ENCODE data around the gene DTNBP1.

Gene DTNBP1

DNA sequence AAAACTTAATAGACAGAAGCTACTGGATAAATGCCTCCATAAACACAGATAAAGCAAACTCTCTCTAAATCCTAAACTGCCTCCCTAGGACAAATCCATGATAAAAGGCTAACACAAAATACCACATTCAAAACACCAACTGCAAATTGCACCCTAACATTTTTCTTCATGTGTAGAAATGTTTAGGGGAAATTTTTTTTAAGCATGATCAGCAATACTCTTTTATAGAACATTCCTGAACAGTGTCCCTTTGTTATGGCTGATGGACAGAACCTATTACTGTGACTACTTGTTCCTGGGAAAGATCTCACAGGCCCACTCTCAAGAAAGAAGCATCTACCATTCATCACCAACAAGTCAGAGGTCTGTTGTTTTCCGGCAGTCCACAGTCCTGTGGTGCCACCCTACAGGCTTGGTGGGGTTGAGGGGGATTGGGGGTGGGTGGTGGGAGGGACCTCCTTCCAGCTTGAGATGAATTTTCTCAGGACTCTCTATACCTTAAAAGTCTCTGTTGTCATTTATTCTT is 64.5 kb downstream of the DTNBP1 start:
- H3K4me3 ChIP-seq (ENCODE audit: low read length): no peak overlapping the region

DNA sequence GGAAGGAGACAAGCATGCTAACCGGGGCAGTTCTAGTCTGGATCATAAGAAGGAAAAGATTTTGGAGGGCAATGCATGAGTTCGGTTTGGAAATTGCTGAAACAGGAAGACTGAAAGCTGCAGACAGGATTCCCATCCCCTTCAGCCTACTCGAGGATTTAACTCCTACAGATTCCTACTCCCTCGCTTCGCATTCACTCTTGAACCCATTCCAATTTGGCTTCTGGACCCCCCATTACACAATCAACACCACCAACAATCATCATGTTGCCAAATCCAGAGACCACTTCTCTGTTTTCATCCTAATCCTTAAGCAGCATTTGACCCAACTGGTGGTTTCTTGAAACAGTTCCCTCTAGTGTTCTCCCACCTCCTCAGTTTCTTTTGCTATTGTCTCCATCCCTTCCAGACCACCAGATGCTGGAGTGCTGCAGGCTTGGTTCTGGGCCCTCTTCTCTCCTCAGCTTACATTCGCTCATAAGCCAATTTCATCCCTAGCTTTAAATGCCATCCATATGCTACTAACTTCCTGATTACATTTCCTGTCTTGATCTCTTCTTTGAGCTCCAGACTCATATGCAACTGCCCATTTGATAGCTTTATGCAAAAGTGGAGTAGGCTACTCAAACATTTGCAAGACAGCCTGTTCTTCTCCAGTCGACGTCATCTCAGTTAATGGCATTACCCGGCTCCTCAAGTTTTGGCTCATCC is 66.5 kb downstream of the DTNBP1 start:
- DNase-seq (ENCODE audit: low read depth, low spot score): no peak
- no peak overlapping the region for H3K4me3 ChIP-seq (ENCODE audit: low read length)

More for the DNA sequence above, 64.5 kb downstream of the DTNBP1 start:
- DNase-seq (ENCODE audit: low read depth, low spot score): no peak

DNA sequence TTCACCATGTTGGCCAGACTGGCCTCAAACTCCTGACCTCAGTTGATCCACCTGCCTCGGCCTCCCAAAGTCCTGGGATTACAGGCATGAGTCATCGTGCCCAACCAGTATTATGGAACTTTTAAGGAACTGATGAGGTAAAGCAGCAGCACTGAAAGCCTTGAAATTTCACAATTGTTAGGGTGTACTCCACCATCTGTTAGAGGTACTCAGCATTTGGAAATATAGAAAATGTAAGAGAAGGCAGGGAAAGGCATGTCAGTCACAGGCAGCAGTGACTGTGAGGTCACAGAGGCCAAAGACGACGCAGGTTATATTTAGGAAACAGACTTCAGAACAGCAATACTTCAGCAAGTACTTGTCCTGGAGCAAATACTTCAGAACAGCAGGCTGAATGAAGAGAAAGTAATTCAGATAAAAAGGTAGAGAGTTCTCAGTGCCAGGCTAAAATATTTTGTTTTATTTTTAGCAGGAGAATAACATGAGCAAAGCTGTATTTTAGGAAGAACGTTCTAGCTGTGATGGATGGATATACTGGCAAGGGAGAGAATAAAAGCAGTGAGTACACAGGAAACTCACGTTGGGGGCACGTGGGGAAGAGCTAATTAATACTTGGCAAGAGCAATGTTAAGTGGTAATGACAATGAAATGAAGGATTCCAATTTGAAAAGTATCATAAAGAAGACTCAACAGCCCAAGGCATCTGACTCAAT is 67.2 kb downstream of the DTNBP1 start:
- H3K4me3 ChIP-seq (ENCODE audit: low read length): no peak overlapping the region
- no peak for DNase-seq (ENCODE audit: low read depth, low spot score)

DNA sequence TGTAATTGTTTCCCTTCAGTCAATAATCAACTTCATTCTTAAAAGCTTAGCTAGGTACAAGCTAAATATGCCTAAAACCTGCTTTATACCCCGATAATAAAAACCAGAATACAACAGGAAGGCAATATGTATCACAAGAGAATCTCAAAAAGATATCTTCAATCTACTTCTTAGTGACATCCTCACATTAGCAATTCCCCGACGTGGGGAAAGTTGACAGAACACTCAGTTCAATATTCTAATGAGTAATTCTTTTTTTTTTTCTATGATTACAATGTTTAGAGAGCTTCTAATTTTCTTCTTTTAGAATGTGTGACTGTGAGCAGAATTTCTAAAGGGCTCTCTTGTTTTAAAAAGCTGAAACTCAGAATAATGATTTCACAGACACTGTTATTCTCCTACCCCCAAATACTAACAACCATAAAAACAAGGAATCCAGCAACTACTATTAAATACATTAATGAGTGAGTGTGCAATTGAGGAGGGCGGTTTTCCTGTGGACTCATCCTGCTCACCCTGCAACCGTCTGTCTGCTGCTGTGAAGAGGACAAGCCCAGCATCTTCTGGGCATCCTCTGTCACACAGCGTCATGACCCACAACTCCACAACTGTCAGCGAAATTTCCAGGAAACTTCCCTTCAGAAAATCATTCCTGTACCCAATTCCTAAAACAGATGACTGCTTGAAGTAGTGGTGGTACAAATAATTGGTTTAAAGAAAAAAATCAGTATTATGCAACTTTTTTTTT is 68.1 kb downstream of the DTNBP1 start:
- no peak for DNase-seq (ENCODE audit: low read depth, low spot score)
- H3K4me3 ChIP-seq (ENCODE audit: low read length): no peak overlapping the region

DNA sequence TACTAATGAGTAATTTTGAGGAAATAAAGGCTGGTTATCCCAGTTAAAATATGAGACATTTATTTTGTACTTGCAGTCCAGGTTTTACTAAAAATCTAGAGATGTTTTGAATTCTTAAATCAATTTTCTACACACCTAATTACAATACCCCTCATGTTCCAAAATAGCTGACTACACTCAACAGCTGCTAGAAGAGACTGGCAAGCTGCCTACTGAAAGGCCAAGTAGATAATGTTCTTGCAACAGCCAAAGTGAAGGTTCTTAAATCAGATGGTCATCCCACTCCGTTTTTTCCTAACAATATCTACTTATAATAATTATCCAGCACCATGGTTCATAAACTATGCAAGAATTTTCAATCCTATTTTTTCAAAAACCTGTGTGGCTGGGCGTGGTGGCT is 69.0 kb downstream of the DTNBP1 start:
- no peak for DNase-seq (ENCODE audit: low read depth, low spot score)
- no peak overlapping the region for H3K4me3 ChIP-seq (ENCODE audit: low read length)

DNA sequence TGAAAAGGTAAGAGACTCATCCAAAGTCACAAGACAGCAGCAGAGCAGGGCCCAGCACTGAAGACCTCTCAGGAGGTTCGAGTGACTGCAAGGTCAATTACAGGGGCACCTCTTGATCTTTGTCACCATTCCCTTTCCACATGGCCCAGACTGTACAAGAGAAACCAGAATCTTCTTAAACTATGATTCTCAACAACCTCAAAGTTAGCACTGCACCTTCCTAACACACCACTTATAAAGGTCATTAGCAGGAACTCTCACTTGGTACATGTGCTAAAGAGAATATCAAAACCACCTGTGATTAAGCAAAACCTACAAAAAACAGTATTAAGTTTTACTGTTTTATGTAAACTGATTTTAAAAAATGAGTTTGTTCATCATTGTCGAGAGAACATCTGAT is 70.2 kb downstream of the DTNBP1 start:
- no peak overlapping the region for H3K4me3 ChIP-seq (ENCODE audit: low read length)
- DNase-seq (ENCODE audit: low read depth, low spot score): no peak

DNA sequence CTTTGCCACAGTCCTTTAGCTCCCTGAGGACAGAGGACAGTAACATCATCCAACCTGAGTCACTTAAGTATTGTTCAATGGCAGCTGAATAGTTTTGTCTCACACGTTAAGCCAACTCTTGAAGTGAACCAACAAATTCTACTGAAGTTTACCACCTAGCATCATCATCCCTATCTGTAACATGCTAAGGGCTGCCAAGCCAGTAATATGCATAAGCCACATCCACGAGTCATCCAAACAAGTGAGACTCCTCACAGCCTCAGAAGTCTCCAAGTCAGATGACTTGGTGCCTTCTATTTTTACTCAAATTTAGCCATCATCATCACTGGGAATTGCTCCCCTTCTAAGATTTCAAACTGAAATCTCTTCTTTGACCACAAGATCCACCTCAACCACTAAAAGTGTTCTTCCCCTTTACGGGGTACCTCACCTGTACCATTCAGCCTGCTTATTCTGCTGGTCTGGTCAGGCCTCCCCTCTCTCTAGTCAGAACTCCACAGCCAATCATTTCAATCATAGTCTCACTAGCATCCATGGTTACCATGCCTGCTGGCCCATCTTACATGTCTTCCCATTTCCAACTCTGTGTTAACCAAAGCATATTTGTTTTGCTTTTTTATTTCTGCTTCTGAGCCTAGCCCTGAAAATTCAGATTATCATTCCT is 73.7 kb downstream of the DTNBP1 start:
- no peak for DNase-seq (ENCODE audit: low read depth, low spot score)
- H3K4me3 ChIP-seq (ENCODE audit: low read length): no peak overlapping the region

DNA sequence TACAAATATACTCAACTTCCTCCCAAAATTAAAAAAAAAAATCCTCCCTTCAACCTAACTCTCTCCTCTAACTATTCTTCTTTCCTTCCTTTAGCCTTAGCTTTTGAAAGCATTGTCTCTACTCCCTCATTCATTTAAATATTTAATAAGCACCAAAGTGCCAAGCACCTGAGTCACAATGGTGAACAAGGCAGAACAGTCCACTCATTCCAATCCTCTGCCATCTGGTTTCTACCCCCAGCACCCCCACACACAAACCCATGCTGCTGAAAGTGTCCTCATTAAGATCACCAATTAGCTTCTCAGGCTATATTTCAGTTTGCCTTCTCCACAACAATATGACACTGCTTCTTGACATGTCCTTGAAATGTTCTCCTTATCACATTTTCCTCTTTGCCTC is 76.3 kb downstream of the DTNBP1 start:
- H3K4me3 ChIP-seq (ENCODE audit: low read length): no peak overlapping the region
- DNase-seq (ENCODE audit: low read depth, low spot score): no peak

DNA sequence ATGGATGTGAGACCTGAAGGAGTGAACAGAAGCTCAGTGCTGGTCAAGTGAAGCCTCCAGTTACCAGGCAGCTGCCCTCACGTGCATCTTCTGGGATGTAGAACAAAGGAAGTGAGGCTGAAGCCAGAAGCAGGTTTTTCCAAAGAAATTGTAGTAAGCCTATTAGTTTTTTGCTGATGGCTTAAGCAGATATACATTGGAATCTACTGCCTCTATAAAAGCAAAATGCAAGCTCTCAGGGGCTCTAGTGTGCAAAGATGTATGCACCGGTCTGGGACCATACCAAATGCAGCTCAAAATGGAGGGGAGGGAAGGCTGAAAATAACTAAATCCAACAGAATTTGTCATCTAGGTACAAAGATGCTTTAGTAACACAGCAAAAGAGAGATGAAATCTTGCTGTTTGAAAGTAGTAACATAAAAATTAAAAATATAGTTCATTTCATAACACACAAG is 77.0 kb downstream of the DTNBP1 start:
- H3K4me3 ChIP-seq (ENCODE audit: low read length): no peak overlapping the region
- no peak for DNase-seq (ENCODE audit: low read depth, low spot score)

DNA sequence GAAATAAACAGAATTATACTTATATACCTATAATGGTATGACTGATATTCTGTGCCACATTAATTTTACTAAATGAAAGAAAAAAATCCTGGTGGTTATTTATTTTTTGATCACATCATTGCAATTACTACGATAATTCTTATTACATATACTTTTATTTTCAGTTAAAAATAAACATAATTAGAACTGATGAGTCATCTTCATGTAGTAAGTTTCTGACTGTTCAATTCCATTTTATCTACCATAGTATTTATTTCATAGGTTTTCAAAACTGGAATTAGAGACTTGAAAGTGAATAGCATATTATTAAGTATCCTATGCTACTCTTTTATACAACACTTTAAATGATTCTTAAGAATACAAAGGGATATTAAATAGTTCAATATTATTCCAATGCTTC is 80.3 kb downstream of the DTNBP1 start:
- no peak overlapping the region for H3K4me3 ChIP-seq (ENCODE audit: low read length)
- no peak for DNase-seq (ENCODE audit: low read depth, low spot score)

DNA sequence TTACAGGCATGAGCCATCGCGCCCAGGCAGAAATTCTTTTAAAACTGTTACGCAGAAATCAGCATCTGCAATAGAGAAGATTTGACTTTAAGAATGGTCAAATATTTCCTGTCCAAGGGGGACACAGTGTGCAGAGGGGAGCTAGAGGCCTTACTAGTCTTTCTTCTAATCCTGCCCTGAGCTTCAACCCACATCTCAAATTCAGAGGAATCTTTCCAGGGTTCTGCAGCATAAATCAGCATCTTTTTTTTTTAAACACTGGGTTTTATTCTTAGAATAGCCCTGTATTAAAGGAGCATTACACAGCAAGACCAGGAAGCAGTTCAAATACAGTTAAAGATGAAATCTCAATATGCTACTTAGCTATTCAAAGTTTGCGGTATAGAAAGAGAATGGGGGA is 81.1 kb downstream of the DTNBP1 start:
- no peak overlapping the region for H3K4me3 ChIP-seq (ENCODE audit: low read length)
- no peak for DNase-seq (ENCODE audit: low read depth, low spot score)

DNA sequence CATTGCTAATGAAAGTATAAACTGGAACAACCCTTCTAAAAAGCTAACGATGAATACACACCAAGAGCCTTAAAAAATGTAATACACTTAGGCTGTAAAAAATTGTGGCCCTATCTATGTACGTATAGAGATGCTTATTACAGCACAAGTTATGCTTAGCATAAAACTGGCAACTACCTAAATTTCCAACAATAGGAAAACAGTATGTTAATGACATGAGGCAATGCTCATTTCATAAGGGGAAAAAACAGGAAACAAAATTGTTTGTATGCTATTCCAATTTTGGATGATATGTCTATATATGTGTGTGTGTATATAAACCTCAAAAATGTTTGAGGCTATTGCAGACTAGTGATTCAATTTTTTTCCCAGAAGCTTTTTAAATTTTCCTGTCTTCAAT is 82.5 kb downstream of the DTNBP1 start:
- H3K4me3 ChIP-seq (ENCODE audit: low read length): no peak overlapping the region
- DNase-seq (ENCODE audit: low read depth, low spot score): no peak

DNA sequence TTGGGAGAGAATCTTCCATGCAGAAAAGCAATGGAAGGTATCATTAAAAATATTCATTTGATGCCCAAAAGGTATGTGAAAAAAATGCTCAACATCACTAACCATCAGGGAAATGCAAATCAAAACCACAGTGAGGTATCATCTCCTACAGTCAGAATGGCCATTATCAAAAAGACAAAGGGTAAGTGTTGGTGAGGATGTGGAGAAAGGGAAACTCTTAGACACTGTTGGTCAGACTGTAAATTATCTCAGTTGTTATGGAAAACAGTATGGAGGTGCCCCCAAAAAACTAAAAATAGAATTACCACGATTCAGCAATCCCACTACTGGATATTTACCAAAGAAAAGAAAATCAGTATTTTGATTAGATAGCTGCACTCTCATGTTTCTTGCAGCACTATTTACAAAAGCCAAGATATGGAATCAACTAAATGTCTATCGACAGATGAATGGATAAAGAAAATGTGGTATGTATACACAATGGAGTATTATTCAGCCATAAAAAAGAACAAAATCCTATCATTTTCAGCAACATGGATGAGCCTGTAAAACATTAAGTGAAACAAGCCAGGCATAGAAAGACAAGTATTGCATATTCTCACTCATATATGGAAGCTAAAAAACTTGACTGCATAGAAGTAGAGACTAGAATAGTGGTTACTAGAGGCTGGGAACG is 84.0 kb downstream of the DTNBP1 start:
- H3K4me3 ChIP-seq (ENCODE audit: low read length): no peak overlapping the region
- no peak for DNase-seq (ENCODE audit: low read depth, low spot score)

DNA sequence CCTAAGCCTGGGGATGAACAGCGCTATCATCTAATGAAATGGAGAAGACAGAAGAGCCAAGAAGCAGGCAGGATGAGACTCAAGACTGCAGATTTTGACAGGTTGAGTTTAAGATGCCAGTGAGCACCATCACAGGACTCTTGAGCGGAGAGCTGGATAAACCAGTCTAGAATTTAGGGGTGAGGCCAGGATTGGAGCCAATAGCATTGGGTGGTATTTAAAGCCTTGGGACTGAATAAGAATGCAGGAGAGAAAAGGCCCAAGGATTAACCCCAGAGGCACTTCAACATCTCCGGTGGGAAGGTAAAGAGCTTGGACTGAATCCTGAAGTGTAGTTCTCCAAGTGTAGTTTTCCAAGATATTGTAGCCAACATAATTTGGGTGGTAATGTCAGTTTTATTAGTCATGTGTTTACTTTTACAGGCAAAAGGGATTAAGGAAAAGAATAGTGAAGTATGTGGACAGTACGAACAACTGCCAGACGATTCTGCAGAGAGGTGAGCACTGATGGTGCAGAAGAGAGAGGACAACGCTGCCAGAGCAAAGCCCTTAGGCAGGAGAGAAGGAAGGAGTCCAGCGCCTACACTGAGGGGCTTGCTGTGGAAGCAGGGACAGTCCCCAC is 85.2 kb downstream of the DTNBP1 start:
- no peak for DNase-seq (ENCODE audit: low read depth, low spot score)
- no peak overlapping the region for H3K4me3 ChIP-seq (ENCODE audit: low read length)

DNA sequence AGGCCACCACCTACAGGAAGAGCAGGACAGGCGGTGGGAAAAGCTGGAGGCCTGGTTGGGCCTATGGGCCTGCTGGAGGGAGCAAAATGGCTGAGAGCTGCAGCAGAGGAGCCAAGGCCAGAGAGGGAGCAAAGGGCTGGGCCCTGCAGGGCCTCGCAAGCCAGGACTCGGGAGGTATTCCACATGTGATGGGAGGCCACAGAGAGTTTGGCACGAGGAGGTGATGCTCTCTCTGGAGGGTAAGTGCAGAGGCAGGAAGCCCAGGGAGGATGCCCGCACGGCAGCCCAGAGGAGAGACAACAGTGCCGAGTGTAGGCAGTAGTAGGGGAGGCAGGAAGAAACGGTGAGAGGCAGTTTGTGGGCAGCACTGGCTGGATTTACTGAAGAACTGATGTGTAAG is 85.7 kb downstream of the DTNBP1 start:
- no peak for DNase-seq (ENCODE audit: low read depth, low spot score)
- H3K4me3 ChIP-seq (ENCODE audit: low read length): no peak overlapping the region

DNA sequence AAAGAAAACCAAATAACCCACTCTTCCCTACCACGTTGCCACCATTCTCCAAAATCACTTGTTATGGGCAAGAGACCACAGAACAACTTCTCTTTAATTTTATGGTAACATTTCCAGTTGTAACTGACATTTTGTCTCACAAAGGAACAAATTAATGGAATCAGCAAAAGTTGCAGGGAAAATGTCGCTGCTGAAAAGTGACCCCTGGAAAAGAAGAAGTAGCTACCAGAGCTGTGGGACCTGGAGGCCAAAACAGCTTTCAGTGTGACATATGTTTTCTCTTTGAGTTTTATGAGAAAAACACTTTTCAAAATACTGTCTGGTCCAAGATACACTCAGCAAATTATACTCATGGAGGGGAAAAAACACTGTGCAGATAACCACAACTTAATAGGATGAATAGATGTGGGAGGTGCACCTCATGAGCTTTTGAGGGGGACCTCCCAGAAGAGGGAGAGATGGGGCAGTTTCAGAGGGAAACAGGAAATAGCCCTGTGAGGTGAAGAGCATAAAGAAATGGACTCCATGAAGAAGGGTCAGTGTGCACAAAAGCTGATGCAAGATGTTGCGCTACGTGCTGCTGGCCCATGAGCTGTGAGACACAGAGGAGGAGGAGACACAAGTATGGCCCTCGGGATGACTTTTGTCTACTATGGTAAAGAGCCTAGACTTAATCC is 87.3 kb downstream of the DTNBP1 start:
- no peak for DNase-seq (ENCODE audit: low read depth, low spot score)

DNA sequence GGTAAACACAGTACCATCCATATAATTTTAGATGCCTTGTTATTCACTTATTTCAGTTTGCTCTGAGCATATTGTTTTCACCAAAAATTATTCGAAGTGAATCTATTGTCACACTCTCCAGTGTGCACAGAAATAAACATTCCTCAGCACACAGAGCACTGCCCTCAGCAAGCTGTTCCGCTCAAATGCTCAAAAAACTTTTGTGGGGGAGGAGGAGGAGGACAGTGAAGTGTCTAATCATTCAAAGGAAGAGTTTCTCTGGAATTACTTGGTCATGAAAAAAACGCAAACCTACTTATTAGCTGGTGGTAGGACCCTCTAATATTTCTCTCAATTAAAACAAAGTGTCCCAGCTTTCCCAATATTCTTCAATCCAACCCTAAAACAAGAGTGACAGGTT is 88.3 kb downstream of the DTNBP1 start:
- DNase-seq (ENCODE audit: low read depth, low spot score): no peak
- no peak overlapping the region for H3K4me3 ChIP-seq (ENCODE audit: low read length)

More for the DNA sequence above, 87.3 kb downstream of the DTNBP1 start:
- H3K4me3 ChIP-seq (ENCODE audit: low read length): no peak overlapping the region

DNA sequence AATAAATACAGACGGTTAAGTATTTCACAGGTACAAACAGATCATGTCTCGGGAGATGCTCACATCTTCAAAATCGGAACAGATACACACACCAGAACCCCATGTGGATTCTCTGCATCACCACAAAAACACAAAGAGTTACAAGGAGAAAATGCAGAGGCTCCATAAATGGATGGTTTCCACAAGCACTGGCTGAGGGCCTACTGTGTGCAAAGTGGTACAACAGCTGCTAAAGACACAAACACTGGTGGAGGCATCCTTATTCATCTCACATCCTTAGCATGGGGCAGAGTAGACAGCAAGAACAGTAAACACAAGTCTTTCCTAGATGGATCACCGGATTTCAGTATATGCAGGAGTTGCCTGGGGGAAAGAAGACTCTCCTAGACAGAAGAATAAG is 88.8 kb downstream of the DTNBP1 start:
- no peak for DNase-seq (ENCODE audit: low read depth, low spot score)
- no peak overlapping the region for H3K4me3 ChIP-seq (ENCODE audit: low read length)
